DND-41 (cell line): ENCODE measurements around the gene PMS1.
A peak's percentile ranks its signal among the peaks of the same experiment; 100 is the strongest.

ENCODE experiments used
- ATAC-seq: fragments of 200-7000 bp; cut with Tn5 transposase; 3 replicates; pipeline ENCODE4 v1.9.1; 2021; ENCODE audit warnings: low read depth; ENCODE audit not compliant: insufficient read depth
- DNase-seq: peaks from one replicate; pipeline ENCODE4 v3.0.0-alpha.2; 2020
- H2AFZ ChIP-seq: 2 replicates; pipeline ENCODE4 v1.6.0; 2012; ENCODE audit warnings: low read depth, low read length
- H3K27ac ChIP-seq: 2 replicates; pipeline ENCODE4 v1.5.1; 2012; ENCODE audit warnings: low read length, inconsistent platforms
- H3K27me3 ChIP-seq: fragments of 200-600 bp; sonication (generic); 2 replicates; pipeline ENCODE4 v1.6.0; 2012; ENCODE audit warnings: low read length, mild to moderate bottlenecking, inconsistent platforms; ENCODE audit not compliant: insufficient read depth, poor library complexity
- H3K36me3 ChIP-seq: 2 replicates; pipeline ENCODE4 v1.5.1; 2012; ENCODE audit warnings: low read length, inconsistent platforms; ENCODE audit not compliant: insufficient read depth
- H3K4me1 ChIP-seq: 2 replicates; pipeline ENCODE4 v1.5.1; 2012; ENCODE audit warnings: mild to moderate bottlenecking, low read length; ENCODE audit not compliant: insufficient read depth
- H3K4me2 ChIP-seq: 2 replicates; pipeline ENCODE4 v1.6.0; 2012; ENCODE audit warnings: mild to moderate bottlenecking, moderate library complexity, low read length, inconsistent platforms; ENCODE audit not compliant: insufficient read depth
- H3K4me3 ChIP-seq, 2 experiments: fragments of 200-600 bp in 1 of 2; shearing (Covaris generic) in 1 of 2; 2 replicates each; pipeline ENCODE4 v1.5.1; 2012 to 2016; ENCODE audit warnings: inconsistent platforms in 2 of 2, low read length in 2 of 2, mild to moderate bottlenecking in 2 of 2, low read depth in 1 of 2, moderate library complexity in 1 of 2
- H3K79me2 ChIP-seq: 2 replicates; pipeline ENCODE4 v1.6.0; 2012; ENCODE audit warnings: low read length, inconsistent platforms; ENCODE audit not compliant: insufficient read depth
- H3K9ac ChIP-seq: 2 replicates; pipeline ENCODE4 v1.6.0; 2012; ENCODE audit warnings: low read depth, mild to moderate bottlenecking, inconsistent platforms, low read length, moderate library complexity
- H3K9me3 ChIP-seq: 2 replicates; pipeline ENCODE4 v1.5.1; 2012; ENCODE audit warnings: low read length, moderate library complexity, mild to moderate bottlenecking, inconsistent platforms; ENCODE audit not compliant: insufficient read depth, severe bottlenecking
- H4K20me1 ChIP-seq: 2 replicates; pipeline ENCODE4 v1.6.0; 2012; ENCODE audit warnings: low read length; ENCODE audit not compliant: insufficient read depth
- EZH2 ChIP-seq: IDR thresholded peaks from 3 replicates; pipeline ENCODE4 v1.6.1; 2012; ENCODE audit warnings: borderline replicate concordance, low read depth, mild to moderate bottlenecking, moderate library complexity, low read length, inconsistent platforms; ENCODE audit not compliant: severe bottlenecking
- TF ChIP-seq, protein P1 (sequence below): IDR thresholded peaks from 2 replicates; pipeline ENCODE4 v1.5.1; 2012; ENCODE audit warnings: borderline replicate concordance, low read length, moderate library complexity, mild to moderate bottlenecking; ENCODE audit not compliant: poor library complexity, severe bottlenecking; ENCODE audit errors: extremely low read depth

PMS1 gene

DNA sequence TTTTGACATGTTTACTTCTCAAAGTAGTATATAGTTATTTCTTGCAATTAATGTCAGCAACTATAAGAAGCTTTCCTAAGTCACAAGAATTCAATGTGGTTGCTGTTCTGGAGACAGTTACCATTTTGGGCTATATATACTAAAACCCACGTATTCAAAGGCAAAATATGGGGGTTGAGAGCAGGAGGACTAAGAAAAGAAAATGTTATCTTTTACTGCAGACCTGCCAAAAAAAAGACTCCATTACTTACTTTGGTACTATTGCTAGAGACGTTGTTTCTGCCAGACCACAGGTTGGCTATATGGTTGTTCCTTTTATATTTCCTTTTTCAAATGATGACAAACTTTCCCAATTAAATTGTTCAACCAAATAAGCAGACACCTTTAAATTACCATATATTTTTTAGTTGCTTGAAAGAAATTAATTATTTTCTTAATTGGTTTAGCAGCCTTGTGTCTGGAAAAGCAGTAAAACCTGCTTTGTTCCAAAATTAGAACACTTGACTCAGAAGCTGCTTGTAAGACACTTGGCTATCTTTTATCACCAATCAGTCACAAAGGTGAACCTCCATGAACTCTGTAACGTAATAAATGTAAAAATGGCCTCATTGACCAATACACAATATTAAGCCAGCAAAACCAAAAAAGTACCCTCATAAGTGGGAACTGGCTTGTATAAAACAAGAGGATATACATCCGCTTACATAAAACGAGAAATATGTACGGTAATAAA is 13.5 kb upstream of the PMS1 start:
- peaks cover 3% of the 10 kb centered on the region; the same call in 1 of the 2 replicates for H3K79me2 ChIP-seq
- TF ChIP-seq, protein P1, sequence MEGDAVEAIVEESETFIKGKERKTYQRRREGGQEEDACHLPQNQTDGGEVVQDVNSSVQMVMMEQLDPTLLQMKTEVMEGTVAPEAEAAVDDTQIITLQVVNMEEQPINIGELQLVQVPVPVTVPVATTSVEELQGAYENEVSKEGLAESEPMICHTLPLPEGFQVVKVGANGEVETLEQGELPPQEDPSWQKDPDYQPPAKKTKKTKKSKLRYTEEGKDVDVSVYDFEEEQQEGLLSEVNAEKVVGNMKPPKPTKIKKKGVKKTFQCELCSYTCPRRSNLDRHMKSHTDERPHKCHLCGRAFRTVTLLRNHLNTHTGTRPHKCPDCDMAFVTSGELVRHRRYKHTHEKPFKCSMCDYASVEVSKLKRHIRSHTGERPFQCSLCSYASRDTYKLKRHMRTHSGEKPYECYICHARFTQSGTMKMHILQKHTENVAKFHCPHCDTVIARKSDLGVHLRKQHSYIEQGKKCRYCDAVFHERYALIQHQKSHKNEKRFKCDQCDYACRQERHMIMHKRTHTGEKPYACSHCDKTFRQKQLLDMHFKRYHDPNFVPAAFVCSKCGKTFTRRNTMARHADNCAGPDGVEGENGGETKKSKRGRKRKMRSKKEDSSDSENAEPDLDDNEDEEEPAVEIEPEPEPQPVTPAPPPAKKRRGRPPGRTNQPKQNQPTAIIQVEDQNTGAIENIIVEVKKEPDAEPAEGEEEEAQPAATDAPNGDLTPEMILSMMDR = no peak
- no peak for TF ChIP-seq EZH2
- no peaks in the 10 kb centered on the region for H3K4me1 ChIP-seq
- no peak overlapping the region for H3K27ac ChIP-seq
- no peak overlapping the region for H3K4me3 ChIP-seq
- H3K9ac ChIP-seq = no peak overlapping the region
- H4K20me1 ChIP-seq = no peaks in the 10 kb centered on the region
- no peak overlapping the region for H2AFZ ChIP-seq
- no peaks in the 10 kb centered on the region for H3K9me3 ChIP-seq
- H3K4me2 ChIP-seq = no peak overlapping the region
- no peaks in the 10 kb centered on the region for H3K27me3 ChIP-seq
- no peak for DNase-seq
- no peak for ATAC-seq
- H3K36me3 ChIP-seq = peaks cover 78% of the 10 kb centered on the region

DNA sequence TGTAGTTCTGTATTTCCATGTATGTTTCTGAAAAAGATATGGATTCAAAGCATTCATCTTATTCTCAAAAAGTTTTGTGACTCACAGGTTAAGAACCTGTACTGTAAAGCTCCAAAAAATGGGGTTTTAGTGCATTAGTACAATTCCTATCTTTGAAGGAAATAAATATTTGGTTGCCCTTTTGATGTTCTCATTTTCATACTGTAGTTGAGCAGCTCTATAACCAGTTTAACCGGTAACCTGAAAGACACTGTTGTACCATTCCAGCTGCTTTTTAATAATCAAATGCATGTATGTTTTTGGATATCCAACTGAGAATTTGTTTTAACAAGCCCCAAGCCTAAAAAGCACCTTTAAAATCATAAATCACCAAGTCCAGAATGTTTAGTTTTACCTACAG is 12.0 kb upstream of the PMS1 start:
- DNase-seq (no peak), ATAC-seq (no peak)
- Histone ChIP-seq H3K9me3 (no peaks in the 10 kb centered on the region), H3K4me3 (no peak overlapping the region), H3K79me2 (peaks cover 10% of the 10 kb centered on the region), H3K36me3 (peaks cover 85% of the 10 kb centered on the region), H3K4me1 (no peaks in the 10 kb centered on the region), H3K4me2 (no peak overlapping the region), H3K27ac (no peak overlapping the region), H4K20me1 (no peaks in the 10 kb centered on the region), H3K9ac (no peak overlapping the region), H3K27me3 (no peaks in the 10 kb centered on the region), H2AFZ (no peak overlapping the region)
- TF ChIP-seq, protein P1 = no peak
- TF ChIP-seq EZH2 = no peak

DNA sequence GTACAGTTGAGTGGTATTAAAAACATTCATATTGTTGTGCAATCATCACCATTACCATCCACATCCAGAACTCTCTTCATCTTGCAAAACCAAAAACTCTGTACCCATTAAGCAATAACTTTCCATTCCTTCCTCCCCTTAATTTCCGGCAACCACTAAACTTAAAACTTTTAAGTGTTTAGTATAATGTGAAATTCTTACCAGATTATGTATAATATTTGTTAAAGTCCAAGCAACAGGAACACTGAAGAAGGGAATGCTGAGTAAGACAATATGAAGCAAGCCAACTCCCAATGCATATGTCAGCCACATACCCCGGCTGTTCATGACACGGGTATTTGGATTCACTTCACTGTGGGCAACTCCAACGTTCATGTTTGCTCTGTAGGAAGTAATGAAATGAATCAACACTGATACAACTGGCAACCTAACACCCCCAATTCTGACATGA is 2.0 kb upstream of the PMS1 start:
- Histone ChIP-seq H3K27me3 (no peaks in the 10 kb centered on the region), H2AFZ (no peak overlapping the region), H3K9ac (peak overlapping the region; percentile 83), H3K4me2 (peak overlapping the region; percentile 68), H3K79me2 (peaks cover 95% of the 10 kb centered on the region), H3K36me3 (peaks cover 56% of the 10 kb centered on the region), H3K4me3 (peak overlapping the region; percentile 67 to 86; a peak in 3 of 4 replicates), H3K27ac (no peak overlapping the region), H4K20me1 (peaks cover 13% of the 10 kb centered on the region; the same call in 1 of the 2 replicates), H3K4me1 (peaks cover 54% of the 10 kb centered on the region), H3K9me3 (no peaks in the 10 kb centered on the region)
- no peak for TF ChIP-seq EZH2
- TF ChIP-seq, protein P1 = no peak
- ATAC-seq (no peak), DNase-seq (no peak)
